Panc1 (cell line): ENCODE measurements around the gene BBIP1. TPM values are rescaled to one million over a fixed set of nuclear protein-coding genes. Genes with fewer than 3 reads are reported as not detected.
A peak's percentile ranks its signal among the peaks of the same experiment; 100 is the strongest.

Source experiments
- ATAC-seq: fragments of 200-7000 bp; cut with Tn5 transposase; 2 replicates; pipeline ENCODE4 v1.9.1; 2020; ENCODE audit warnings: mild to moderate bottlenecking, moderate library complexity
- BruUV-seq: library from RNA; stranded (reverse); fragments of 400-500 nt; replicated peaks from 2 replicates; lab custom pipeline; 2021; lab: Mats Ljungman, UMichigan
- CTCF ChIA-PET: fragments of 300-600 bp; sonication (Branson Sonifier 250); formaldehyde crosslinking; loops from one replicate; lab custom pipeline; 2022; ENCODE audit warnings: antibody characterized with exemption; lab: Charles Lee
- POLR2A ChIA-PET: fragments of 300-600 bp; sonication (Branson Sonifier 250); formaldehyde crosslinking; loops from one replicate; lab custom pipeline; 2022; ENCODE audit warnings: antibody characterized with exemption; lab: Charles Lee
- DNase-seq: peaks from one replicate; pipeline ENCODE4 v3.0.0-alpha.2; 2010; ENCODE audit warnings: low read depth, low spot score
- H3K27ac ChIP-seq: 2 replicates; pipeline ENCODE4 v1.5.1; 2011; ENCODE audit warnings: mild to moderate bottlenecking, low read length, inconsistent platforms
- H3K27me3 ChIP-seq: fragments of 200-500 bp; sonication (Bioruptor generic); 2 replicates; pipeline ENCODE4 v1.6.0; 2014; ENCODE audit warnings: low read length, inconsistent platforms; ENCODE audit not compliant: control insufficient read depth, insufficient read depth
- H3K36me3 ChIP-seq: fragments of 200-500 bp; sonication (Bioruptor generic); 2 replicates; pipeline ENCODE4 v1.5.1; 2014; ENCODE audit warnings: inconsistent platforms, mild to moderate bottlenecking, low read length, moderate library complexity; ENCODE audit not compliant: control insufficient read depth, insufficient read depth
- H3K4me1 ChIP-seq: 2 replicates; pipeline ENCODE4 v1.5.1; 2011; ENCODE audit warnings: inconsistent platforms, mild to moderate bottlenecking, low read length, moderate library complexity; ENCODE audit not compliant: control insufficient read depth, insufficient read depth
- H3K4me3 ChIP-seq, 2 experiments: 2 replicates each; pipeline ENCODE4 v1.5.1; 2011 to 2012; ENCODE audit warnings: low read depth in 2 of 2, low read length in 2 of 2, mild to moderate bottlenecking in 2 of 2, inconsistent platforms in 1 of 2, moderate library complexity in 1 of 2
- H3K9me3 ChIP-seq: fragments of 200-500 bp; sonication (Bioruptor generic); 2 replicates; pipeline ENCODE4 v1.5.1; 2014; ENCODE audit warnings: low read depth, mild to moderate bottlenecking, inconsistent platforms, low read length, moderate library complexity; ENCODE audit not compliant: control insufficient read depth, insufficient read depth
- POLR2AphosphoS5 ChIP-seq: IDR thresholded peaks from 2 replicates; pipeline ENCODE4 v1.6.1; 2012; ENCODE audit warnings: mild to moderate bottlenecking, low read depth, low read length, moderate library complexity
- SIN3A ChIP-seq: IDR thresholded peaks from 2 replicates; pipeline ENCODE4 v1.6.1; 2012; ENCODE audit warnings: low read depth, mild to moderate bottlenecking, low read length, moderate library complexity, borderline replicate concordance; ENCODE audit not compliant: insufficient read depth
- TCF7L2 ChIP-seq: IDR thresholded peaks from 2 replicates; pipeline ENCODE4 v1.6.1; 2011; ENCODE audit warnings: mild to moderate bottlenecking, low read depth, low read length, inconsistent platforms
- in situ Hi-C: cut with HindIII; loops from 2 replicates; pipeline ENCODE4 v1.10.0; 2016; ENCODE audit warnings: low sequenced_read_pairs, low pct_unique_long_range_greater_than_20kb
- intact Hi-C: fragments of 100-400 bp; cut with micrococcal nuclease; formaldehyde crosslinking; loops from one replicate; pipeline ENCODE4 v1.10.0; 2022; ENCODE audit not compliant: unreplicated experiment
- total RNA-seq: library from RNA; stranded (reverse); gene quantifications from one replicate; pipeline ENCODE4 v1.2.1, GENCODE V29; 2021; ENCODE audit not compliant: unreplicated experiment
- TF ChIP-seq, protein P1 (sequence below): fragments of 450-650 bp; IDR thresholded peaks from 2 replicates; pipeline ENCODE4 v1.5.1; 2017; ENCODE audit warnings: mild to moderate bottlenecking
- TF ChIP-seq, protein P2 (sequence below), 2 experiments: IDR thresholded peaks; 2 replicates each; pipeline ENCODE4 v1.6.1; 2011 to 2012; ENCODE audit warnings: low read depth in 2 of 2, control low read depth in 1 of 2, low read length in 1 of 2, mild to moderate bottlenecking in 1 of 2, moderate library complexity in 1 of 2; ENCODE audit not compliant: insufficient read depth in 1 of 2

Gene BBIP1
- total RNA-seq, 1 experiment from 2014 or later: 55.2 TPM

DNA sequence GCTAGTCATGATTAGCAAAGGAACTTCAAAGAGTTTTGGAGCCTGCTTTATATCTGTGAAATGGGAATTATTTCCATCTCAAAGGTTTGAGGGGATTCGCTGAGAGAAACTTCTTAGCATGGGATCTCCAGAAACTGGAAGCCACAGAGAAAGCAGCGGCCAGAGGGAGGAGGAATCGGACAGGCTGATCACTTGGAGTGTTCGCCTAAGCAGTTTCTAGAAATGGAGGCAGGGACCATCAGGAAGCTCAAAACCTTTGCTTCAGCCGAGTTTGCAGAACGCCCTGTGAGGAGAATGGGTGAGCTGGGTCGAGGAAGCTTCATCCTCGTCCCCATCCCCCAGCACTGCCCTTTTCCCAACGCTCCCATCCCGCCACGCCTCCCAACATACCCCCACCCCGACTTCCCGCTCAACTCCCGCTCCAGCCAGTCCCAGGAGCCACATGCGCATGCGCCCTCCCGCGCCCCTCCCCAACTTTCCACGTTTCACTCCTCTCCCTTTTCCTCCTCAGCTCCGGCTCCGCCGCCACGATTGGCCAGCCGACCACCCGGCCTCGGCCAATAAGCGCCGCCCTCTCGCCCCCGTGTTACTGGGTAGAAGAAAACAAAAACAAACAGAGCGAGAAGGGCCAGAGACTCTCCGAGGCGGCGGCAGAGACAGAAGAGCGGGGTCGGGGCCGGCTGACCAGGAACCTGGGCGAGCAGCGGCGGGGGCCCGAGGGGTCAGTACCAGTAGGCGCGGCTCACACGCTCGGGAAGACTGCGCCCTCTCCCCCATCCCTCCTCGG is 47.5 kb downstream of the BBIP1 start, which contains the start of gene PDCD4:
TSS of gene PDCD4 (plus strand) at position 631 of the 787 bp plus-strand sequence. CDS start 4,100 bp downstream, outside the sequence.
- H3K36me3 ChIP-seq: no peaks in the 10 kb centered on the region; the same call in 1 of the 2 replicates
- ChIA-PET POLR2A (interaction anchor here (0.6 to 1.3 kb wide), 6 partner anchors 13 to 536 kb away, joined by 3 to 17 read pairs (median 6); no protein-coding TSS in a partner anchor), CTCF (interaction anchor here (0.6 to 0.7 kb wide), 2 partner anchors 15 to 48 kb away, joined by 4 to 13 read pairs; partner anchors contain the start of genes BBIP1 and SHOC2)
- in situ Hi-C loops: no loop called here
- peak within 1 kb of the TSS; percentile 99 for H3K27ac ChIP-seq
- intact Hi-C loops: no loop called here
- H3K4me3 ChIP-seq: peak within 1 kb of the TSS; percentile 63 to 72
- ATAC-seq (peak; percentile 96), DNase-seq (peak; percentile 92)
- peaks cover 16% of the 10 kb centered on the region for H3K4me1 ChIP-seq
- no peaks in the 10 kb centered on the region for H3K27me3 ChIP-seq
- BruUV-seq: TSS peak; percentile 99
- H3K9me3 ChIP-seq: no peaks in the 10 kb centered on the region
- TF ChIP-seq TCF7L2 (peak; percentile 57), SIN3A (peak; percentile 68), POLR2AphosphoS5 (peak; percentile 84)
- TF ChIP-seq, protein P1, sequence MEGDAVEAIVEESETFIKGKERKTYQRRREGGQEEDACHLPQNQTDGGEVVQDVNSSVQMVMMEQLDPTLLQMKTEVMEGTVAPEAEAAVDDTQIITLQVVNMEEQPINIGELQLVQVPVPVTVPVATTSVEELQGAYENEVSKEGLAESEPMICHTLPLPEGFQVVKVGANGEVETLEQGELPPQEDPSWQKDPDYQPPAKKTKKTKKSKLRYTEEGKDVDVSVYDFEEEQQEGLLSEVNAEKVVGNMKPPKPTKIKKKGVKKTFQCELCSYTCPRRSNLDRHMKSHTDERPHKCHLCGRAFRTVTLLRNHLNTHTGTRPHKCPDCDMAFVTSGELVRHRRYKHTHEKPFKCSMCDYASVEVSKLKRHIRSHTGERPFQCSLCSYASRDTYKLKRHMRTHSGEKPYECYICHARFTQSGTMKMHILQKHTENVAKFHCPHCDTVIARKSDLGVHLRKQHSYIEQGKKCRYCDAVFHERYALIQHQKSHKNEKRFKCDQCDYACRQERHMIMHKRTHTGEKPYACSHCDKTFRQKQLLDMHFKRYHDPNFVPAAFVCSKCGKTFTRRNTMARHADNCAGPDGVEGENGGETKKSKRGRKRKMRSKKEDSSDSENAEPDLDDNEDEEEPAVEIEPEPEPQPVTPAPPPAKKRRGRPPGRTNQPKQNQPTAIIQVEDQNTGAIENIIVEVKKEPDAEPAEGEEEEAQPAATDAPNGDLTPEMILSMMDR: no peak
- TF ChIP-seq, protein P2, sequence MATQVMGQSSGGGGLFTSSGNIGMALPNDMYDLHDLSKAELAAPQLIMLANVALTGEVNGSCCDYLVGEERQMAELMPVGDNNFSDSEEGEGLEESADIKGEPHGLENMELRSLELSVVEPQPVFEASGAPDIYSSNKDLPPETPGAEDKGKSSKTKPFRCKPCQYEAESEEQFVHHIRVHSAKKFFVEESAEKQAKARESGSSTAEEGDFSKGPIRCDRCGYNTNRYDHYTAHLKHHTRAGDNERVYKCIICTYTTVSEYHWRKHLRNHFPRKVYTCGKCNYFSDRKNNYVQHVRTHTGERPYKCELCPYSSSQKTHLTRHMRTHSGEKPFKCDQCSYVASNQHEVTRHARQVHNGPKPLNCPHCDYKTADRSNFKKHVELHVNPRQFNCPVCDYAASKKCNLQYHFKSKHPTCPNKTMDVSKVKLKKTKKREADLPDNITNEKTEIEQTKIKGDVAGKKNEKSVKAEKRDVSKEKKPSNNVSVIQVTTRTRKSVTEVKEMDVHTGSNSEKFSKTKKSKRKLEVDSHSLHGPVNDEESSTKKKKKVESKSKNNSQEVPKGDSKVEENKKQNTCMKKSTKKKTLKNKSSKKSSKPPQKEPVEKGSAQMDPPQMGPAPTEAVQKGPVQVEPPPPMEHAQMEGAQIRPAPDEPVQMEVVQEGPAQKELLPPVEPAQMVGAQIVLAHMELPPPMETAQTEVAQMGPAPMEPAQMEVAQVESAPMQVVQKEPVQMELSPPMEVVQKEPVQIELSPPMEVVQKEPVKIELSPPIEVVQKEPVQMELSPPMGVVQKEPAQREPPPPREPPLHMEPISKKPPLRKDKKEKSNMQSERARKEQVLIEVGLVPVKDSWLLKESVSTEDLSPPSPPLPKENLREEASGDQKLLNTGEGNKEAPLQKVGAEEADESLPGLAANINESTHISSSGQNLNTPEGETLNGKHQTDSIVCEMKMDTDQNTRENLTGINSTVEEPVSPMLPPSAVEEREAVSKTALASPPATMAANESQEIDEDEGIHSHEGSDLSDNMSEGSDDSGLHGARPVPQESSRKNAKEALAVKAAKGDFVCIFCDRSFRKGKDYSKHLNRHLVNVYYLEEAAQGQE (IDR thresholded peaks at IDR 0.05; ENCODE audit: insufficient read depth in 1 of 2, low read depth in 2 of 2, low read length in 1 of 2): no peak

DNA sequence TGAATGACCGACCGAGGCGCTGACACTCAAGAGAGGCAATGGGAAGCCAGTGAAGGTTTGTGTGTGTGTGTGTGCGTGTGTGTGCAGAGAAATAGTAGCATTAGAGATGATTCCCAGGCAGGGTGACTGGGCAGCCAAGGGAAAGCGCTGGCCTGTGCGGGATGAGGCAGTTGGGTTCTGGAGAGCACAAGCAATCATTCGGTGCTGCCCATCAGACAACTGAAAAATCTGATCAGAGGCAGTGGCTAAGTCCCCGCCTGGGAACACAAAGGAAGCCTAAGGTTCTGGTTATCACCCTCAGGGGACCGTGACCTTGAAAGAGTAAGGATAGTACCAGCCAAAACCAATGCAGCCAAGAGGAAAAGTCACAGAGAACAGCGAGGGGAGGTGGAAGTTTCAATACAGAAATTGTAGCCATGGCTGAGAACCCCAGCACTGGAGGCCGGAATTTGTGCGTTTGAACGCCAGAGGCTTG is 48.1 kb downstream of the BBIP1 start:
- H3K4me3 ChIP-seq: peak overlapping the region; percentile 63 to 72
- in situ Hi-C loops: no loop called here
- no peak for ATAC-seq
- H3K4me1 ChIP-seq: peaks cover 16% of the 10 kb centered on the region
- no peaks in the 10 kb centered on the region; the same call in 1 of the 2 replicates for H3K36me3 ChIP-seq
- ChIA-PET CTCF (no interaction called here), POLR2A (interaction anchor here (1.2 to 1.3 kb wide), 2 partner anchors 13 to 48 kb away, joined by 3 to 17 read pairs; no protein-coding TSS in a partner anchor)
- DNase-seq: no peak
- intact Hi-C loops: no loop called here
- H3K9me3 ChIP-seq: no peaks in the 10 kb centered on the region
- H3K27ac ChIP-seq: peak overlapping the region; percentile 99
- TF ChIP-seq, protein P2 (IDR thresholded peaks at IDR 0.05; ENCODE audit: insufficient read depth in 1 of 2, low read depth in 2 of 2, low read length in 1 of 2): no peak
- TF ChIP-seq, protein P1: no peak
- TF ChIP-seq POLR2AphosphoS5 (no peak; the same call in 1 of the 2 replicates), TCF7L2 (no peak; the same call in 1 of the 2 replicates), SIN3A (no peak)
- no TSS peak for BruUV-seq
- H3K27me3 ChIP-seq: no peaks in the 10 kb centered on the region
